MM.1S (cell line): ENCODE measurements around the gene PLEK.

Source experiments
- CTCF ChIP-seq: fragments of 300-600 bp; sonication (generic); IDR thresholded peaks from 2 replicates; pipeline ENCODE4 v1.5.1; 2016; ENCODE audit warnings: antibody characterized with exemption, low read length, mixed read lengths
- EZH2 ChIP-seq: fragments of 300-600 bp; sonication (generic); optimal IDR thresholded peaks from 2 replicates; pipeline ENCODE3; 2017; ENCODE audit warnings: low read depth, mild to moderate bottlenecking, antibody characterized with exemption, low read length, mixed read lengths

DNA sequence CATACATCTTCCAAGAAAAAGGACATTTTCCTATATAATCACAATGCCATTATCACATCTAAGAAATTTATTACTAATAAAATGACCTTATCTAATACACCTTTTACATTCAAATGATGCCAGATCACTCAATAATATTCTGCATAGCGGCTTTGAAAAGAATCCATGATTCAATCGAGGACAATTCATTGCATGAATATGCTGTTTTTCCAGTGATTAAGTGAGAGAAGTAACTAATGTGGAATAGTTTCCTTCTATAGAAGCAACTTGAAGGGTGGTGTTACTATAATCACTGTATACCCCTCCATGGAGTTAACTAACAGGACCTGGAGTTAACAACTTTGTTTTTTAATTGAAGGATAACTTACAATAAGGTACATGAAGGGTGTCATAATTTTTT, 9.1 kb downstream of the PLEK start:
- TF ChIP-seq CTCF (no peak), EZH2 (no peak)
